GM06990 (cell line): ENCODE measurements around the gene ELF1.
"Not testable (repeated sequence)": the region's sequence is repeated elsewhere in the genome, so short reads cannot be mapped to it uniquely, and the experiment has no call there.

Experiments used
- DNase-seq: peaks from one replicate; pipeline ENCODE4 v3.0.0-alpha.2; 2011; ENCODE audit not compliant: insufficient read length; ENCODE audit errors: extremely low read depth
- H3K27me3 ChIP-seq: replicated peaks from 2 replicates; pipeline ENCODE4 v1.6.0; 2011; ENCODE audit warnings: low read length; ENCODE audit not compliant: control insufficient read depth, insufficient read depth
- H3K36me3 ChIP-seq: 2 replicates; pipeline ENCODE4 v1.5.1; 2011; ENCODE audit warnings: low read length; ENCODE audit not compliant: control insufficient read depth, insufficient read depth
- H3K4me3 ChIP-seq: replicated peaks from 2 replicates; pipeline ENCODE4 v1.5.1; 2011; ENCODE audit warnings: low read depth, mild to moderate bottlenecking, control low read depth, low read length
- CTCF ChIP-seq: IDR thresholded peaks from 2 replicates; pipeline ENCODE4 v1.5.1; 2011; ENCODE audit warnings: low read length, control low read depth, mild to moderate bottlenecking, inconsistent platforms; ENCODE audit not compliant: insufficient read depth, poor library complexity, severe bottlenecking

Gene ELF1

GRCh38 chr13:40932252-40932651, 86.9 kb downstream of the ELF1 start:
- DNase-seq: no peak
- TF ChIP-seq CTCF: no peak
- Histone ChIP-seq H3K27me3 (no peaks in the 10 kb centered on the region), H3K4me3 (no peak overlapping the region), H3K36me3 (peaks cover 16% of the 10 kb centered on the region)

GRCh38 chr13:40931719-40932118, 87.4 kb downstream of the ELF1 start:
- peaks cover 16% of the 10 kb centered on the region for H3K36me3 ChIP-seq
- no peak overlapping the region for H3K4me3 ChIP-seq
- DNase-seq: no peak
- TF ChIP-seq CTCF: no peak
- no peaks in the 10 kb centered on the region for H3K27me3 ChIP-seq

DNA sequence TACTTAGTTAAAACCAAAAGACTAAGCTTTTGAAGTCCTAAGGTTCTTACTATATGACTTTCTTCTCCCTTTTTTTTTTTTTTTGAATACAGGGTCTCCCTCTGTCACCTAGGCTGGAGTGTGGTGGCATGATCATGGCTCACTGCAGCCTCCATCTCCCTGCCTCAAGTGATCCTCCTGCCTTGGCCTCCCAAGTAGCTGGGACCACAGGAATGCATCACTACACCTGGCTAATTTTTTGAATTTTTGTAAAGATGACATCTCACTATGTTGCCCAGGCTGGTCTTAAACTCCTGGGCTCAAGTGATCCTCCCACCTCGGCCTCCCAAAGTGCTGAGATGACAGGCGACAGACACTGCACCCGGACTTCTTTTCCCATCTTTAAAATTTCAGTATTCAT, 89.2 kb downstream of the ELF1 start:
- peaks cover 12% of the 10 kb centered on the region for H3K36me3 ChIP-seq
- DNase-seq, H3K27me3 ChIP-seq, H3K4me3 ChIP-seq: not testable (repeated sequence)

- Histone ChIP-seq H3K36me3 (peaks cover 12% of the 10 kb centered on the region), H3K4me3 (no peak overlapping the region), H3K27me3 (no peaks in the 10 kb centered on the region)
- TF ChIP-seq CTCF: no peak
- no peak for DNase-seq
Measured at GRCh38 chr13:40928980-40929379, 90.1 kb downstream of the ELF1 start.

GRCh38 chr13:40927929-40928328, 91.2 kb downstream of the ELF1 start:
- no peaks in the 10 kb centered on the region for H3K27me3 ChIP-seq

GRCh38 chr13:40923867-40924266, 95.2 kb downstream of the ELF1 start:
- peaks cover 3% of the 10 kb centered on the region for H3K36me3 ChIP-seq
- H3K4me3 ChIP-seq: no peak overlapping the region
- no peak for DNase-seq
- H3K27me3 ChIP-seq: no peaks in the 10 kb centered on the region
- TF ChIP-seq CTCF: no peak

More at GRCh38 chr13:40927929-40928328, 91.2 kb downstream of the ELF1 start:
- H3K36me3 ChIP-seq: peaks cover 9% of the 10 kb centered on the region
- TF ChIP-seq CTCF: no peak
- no peak for DNase-seq
- no peak overlapping the region for H3K4me3 ChIP-seq
